ENCODE data around the gene SRSF1. TPM values are rescaled to one million over a fixed set of nuclear protein-coding genes. Genes with fewer than 3 reads are reported as not detected.

Gene SRSF1
- total and polyA plus RNA-seq, 12 donors: 70.3 to 130 (median 90.6) TPM

GRCh38 chr17:58032691-58033415 lies 25.8 kb upstream of the SRSF1 start:
- intact Hi-C loops (cut with DNase I): no loop called here
- WGBS, 2 donors: 50 to 55% methylated on average over 6 of the region's 6 CpGs

GRCh38 chr17:58028578-58028977 lies 21.5 kb upstream of the SRSF1 start:
- intact Hi-C loops (cut with DNase I): no loop called here
- DNase-seq (no peak), ATAC-seq (no peak)
- no peaks in the 10 kb centered on the region for H3K36me3 ChIP-seq
- H3K27ac ChIP-seq: no peak overlapping the region
- H3K27me3 ChIP-seq: peaks cover 0 to 34% (median 18%) of the 10 kb centered on the region in 7 donors
- no peak overlapping the region for H3K4me3 ChIP-seq
- H3K9me3 ChIP-seq: no peaks in the 10 kb centered on the region
- no peaks in the 10 kb centered on the region for H3K4me1 ChIP-seq
- no peak for TF ChIP-seq CTCF (IDR thresholded peaks at IDR 0.05)

More at GRCh38 chr17:58032691-58033415, 25.8 kb upstream of the SRSF1 start:
- Histone ChIP-seq H3K4me3 (no peak overlapping the region), H3K36me3 (no peaks in the 10 kb centered on the region), H3K27me3 (peaks cover 0 to 15% (median 0%) of the 10 kb centered on the region in 7 donors), H3K9me3 (no peaks in the 10 kb centered on the region), H3K4me1 (no peaks in the 10 kb centered on the region), H3K27ac (no peak overlapping the region)
- no peak for DNase-seq
- ATAC-seq: no peak
- TF ChIP-seq CTCF (IDR thresholded peaks at IDR 0.05): no peak

- H3K4me1 ChIP-seq: no peaks in the 10 kb centered on the region
- WGBS, 2 donors: 84 to 90% methylated on average over 9 of the region's 9 CpGs
- peaks cover 0 to 33% (median 13%) of the 10 kb centered on the region in 7 donors for H3K27me3 ChIP-seq
- ATAC-seq (no peak), DNase-seq (no peak)
- no peak for TF ChIP-seq CTCF (IDR thresholded peaks at IDR 0.05)
- no peaks in the 10 kb centered on the region for H3K36me3 ChIP-seq
- no peak overlapping the region for H3K4me3 ChIP-seq
- no peak overlapping the region for H3K27ac ChIP-seq
- H3K9me3 ChIP-seq: no peaks in the 10 kb centered on the region
- intact Hi-C loops (cut with DNase I): no loop called here
These were observed 13.4 kb upstream of the SRSF1 start for GRCh38 chr17:58020401-58020800.

- Histone ChIP-seq H3K4me1 (no peaks in the 10 kb centered on the region), H3K4me3 (no peak overlapping the region), H3K36me3 (no peaks in the 10 kb centered on the region), H3K27ac (no peak overlapping the region), H3K9me3 (no peaks in the 10 kb centered on the region), H3K27me3 (peaks cover 0 to 24% (median 6%) of the 10 kb centered on the region in 7 donors)
- ATAC-seq: no peak
- TF ChIP-seq CTCF (IDR thresholded peaks at IDR 0.05): no peak
- no peak for DNase-seq
- intact Hi-C loops (cut with DNase I): loop anchor here in 2 of 10 donors (10.0 kb wide), 2 partner anchors 45 to 65 kb away; partner anchors contain the start of gene DYNLL2 (in 1 of the 2)
These were observed 12.5 kb upstream of the SRSF1 start for GRCh38 chr17:58019521-58019920.
